Measurements from ENCODE around the gene RBM22.
"Not testable (repeated sequence)": the region's sequence is repeated elsewhere in the genome, so short reads cannot be mapped to it uniquely, and the experiment has no call there.

Gene RBM22

DNA sequence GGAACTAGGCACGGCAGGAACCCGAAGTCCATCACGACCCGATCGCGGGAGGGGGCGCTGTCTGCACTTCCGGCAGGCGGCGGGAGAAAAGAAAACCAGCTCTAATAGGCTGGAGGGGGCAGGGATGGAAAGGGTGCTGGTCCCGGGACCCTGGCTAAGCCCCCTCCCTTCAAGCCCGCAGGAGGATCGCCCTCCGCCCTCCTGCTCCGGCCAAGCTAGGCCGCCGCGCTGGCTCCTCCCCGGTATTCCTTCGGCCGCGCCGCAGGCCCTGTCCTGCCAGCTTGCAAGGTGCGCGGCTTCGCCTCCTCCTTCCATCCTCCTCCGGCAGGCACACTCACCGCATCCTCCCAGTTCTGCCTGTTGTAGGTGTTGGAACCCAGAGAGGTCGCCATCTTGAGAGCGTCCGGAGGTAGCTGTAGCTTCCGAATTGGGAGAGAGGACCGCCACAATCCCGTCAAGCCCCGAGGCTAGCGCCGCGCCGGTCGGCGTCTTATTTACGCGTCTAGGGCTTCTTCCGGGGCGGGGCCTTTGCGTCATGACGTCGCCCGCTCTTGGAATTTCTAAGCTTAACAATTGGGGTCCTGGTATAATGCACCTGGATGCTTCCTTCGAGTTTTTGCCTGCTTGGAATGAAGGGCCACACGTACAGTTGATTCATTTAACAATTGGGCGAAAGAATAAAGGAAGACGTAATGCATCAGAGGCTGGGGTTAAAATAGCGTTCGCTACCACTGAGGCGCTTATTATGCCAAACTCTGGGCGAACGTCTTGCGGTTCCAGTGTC is at the start of gene RBM22:
TSS of gene RBM22 (minus strand) at position 469 of the 784 bp plus-strand sequence. CDS start at position 392, 77 bp downstream.
- TF ChIP-seq, protein P1, sequence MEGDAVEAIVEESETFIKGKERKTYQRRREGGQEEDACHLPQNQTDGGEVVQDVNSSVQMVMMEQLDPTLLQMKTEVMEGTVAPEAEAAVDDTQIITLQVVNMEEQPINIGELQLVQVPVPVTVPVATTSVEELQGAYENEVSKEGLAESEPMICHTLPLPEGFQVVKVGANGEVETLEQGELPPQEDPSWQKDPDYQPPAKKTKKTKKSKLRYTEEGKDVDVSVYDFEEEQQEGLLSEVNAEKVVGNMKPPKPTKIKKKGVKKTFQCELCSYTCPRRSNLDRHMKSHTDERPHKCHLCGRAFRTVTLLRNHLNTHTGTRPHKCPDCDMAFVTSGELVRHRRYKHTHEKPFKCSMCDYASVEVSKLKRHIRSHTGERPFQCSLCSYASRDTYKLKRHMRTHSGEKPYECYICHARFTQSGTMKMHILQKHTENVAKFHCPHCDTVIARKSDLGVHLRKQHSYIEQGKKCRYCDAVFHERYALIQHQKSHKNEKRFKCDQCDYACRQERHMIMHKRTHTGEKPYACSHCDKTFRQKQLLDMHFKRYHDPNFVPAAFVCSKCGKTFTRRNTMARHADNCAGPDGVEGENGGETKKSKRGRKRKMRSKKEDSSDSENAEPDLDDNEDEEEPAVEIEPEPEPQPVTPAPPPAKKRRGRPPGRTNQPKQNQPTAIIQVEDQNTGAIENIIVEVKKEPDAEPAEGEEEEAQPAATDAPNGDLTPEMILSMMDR (conservative IDR thresholded peaks at IDR 0.05; ENCODE audit: low read length), result peak; percentile 55
- H3K4me3 ChIP-seq (ENCODE audit: low read length), result peak within 1 kb of the TSS; percentile 100
- peak; percentile 83 for DNase-seq (ENCODE audit: low read depth)

DNA sequence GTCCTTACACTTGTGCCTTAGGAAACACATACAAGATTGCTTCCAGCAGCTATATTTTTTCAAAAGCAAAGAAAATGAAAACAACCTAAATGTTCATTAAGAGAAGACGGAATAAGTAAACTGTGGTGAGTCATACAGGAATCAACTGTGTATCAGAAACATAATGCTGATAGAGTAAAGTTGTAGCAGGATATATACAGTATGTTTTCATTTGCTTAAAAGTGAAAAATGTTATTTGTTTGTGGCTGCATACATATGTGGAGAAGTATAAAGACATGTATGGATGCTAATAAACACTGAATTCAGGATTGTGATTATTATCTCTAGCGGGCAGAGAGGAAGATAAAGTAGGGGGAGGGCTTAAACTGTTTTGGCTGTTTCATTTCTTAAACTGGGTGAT is 49.6 kb upstream of the RBM22 start:
- no peak overlapping the region for H3K4me3 ChIP-seq (ENCODE audit: low read length)
- TF ChIP-seq, protein P1 (conservative IDR thresholded peaks at IDR 0.05; ENCODE audit: low read length), result no peak
- DNase-seq (ENCODE audit: low read depth), result no peak

DNA sequence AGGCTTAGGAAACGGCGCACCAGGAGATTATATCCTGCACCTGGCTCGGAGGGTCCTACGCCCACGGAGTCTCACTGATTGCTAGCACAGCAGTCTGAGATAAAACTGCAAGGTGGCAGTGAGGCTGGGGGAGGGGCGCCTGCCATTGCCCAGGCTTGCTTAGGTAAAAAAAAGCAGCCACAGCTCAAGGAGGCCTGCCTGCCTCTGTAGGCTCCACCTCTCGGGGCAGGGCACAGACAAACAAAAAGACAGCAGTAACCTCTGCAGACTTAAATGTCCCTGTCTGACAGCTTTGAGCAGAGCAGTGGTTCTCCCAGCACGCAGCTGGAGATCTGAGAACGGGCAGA is 42.3 kb upstream of the RBM22 start:
- not testable (repeated sequence) for H3K4me3 ChIP-seq (ENCODE audit: low read length); DNase-seq (ENCODE audit: low read depth)

DNA sequence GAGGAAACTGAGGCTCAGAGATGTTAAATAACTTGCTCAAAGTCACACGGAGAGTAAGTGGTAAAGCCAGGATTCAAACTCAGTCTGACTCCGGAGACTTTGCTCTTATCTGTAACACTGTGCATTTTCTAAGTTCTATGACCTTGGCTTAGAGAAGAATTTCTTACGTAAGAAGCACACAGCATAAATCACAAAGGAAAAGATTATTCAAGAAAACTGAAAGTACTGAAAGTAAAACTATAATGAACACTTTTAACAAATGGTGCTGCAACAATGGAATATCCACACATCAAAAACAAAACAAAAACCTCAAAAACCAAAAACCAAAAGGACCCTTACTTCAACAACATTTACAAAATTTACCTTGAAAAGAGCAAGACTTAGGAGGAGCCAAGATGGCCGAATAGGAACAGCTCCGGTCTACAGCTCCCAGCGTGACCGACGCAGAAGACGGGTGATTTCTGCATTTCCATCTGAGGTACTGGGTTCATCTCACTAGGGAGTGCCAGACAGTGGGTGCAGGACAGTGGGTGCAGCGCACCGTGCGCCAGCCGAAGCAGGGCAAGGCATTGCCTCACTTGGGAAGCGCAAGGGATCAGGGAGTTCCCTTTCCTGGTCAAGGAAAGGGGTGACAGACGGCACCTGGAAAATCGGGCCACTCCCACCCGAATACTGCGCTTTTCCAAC is 41.7 kb upstream of the RBM22 start:
- H3K4me3 ChIP-seq (ENCODE audit: low read length); DNase-seq (ENCODE audit: low read depth): not testable (repeated sequence)

DNA sequence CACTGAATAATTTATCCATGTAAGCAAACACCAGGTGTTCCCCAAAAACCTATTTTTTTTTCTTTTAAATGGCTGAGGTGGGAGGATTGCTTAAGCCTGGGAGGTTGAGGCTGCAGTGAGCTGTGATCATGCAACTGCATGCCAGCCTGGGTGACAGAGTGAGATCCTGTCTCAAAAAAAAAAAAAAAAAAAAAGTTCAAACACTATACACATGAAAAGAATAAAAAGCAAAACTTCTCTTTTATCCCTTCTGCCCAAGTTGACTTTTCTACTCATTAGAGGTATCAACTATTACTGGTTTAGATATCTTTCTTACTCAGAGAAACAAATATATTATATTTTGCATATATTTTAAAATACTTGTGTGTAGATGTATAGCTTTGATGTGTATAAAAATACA is 40.1 kb upstream of the RBM22 start:
- TF ChIP-seq, protein P1 (conservative IDR thresholded peaks at IDR 0.05; ENCODE audit: low read length), result no peak
- DNase-seq (ENCODE audit: low read depth), result no peak
- H3K4me3 ChIP-seq (ENCODE audit: low read length), result no peak overlapping the region

DNA sequence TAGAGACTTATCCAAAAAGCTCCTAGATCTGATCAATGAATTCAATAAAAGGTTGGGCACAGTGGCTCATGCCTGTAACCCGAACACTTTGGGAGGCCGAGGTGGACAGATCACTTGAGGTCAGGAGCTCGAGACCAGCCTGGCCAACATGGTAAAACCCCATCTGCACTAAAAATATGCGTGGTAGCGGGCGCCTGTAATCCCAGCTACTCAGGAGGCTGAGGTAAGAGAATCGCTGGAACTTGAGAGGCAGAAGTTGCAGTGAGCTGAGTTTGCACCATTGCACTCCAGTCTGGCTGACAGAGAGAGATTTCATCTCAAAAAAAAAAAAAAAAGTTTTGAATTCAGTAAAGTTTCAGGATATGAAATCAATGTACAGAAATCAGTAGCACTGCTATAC is 38.0 kb upstream of the RBM22 start:
- H3K4me3 ChIP-seq (ENCODE audit: low read length), result no peak overlapping the region
- TF ChIP-seq, protein P1 (conservative IDR thresholded peaks at IDR 0.05; ENCODE audit: low read length), result no peak
- no peak for DNase-seq (ENCODE audit: low read depth)

DNA sequence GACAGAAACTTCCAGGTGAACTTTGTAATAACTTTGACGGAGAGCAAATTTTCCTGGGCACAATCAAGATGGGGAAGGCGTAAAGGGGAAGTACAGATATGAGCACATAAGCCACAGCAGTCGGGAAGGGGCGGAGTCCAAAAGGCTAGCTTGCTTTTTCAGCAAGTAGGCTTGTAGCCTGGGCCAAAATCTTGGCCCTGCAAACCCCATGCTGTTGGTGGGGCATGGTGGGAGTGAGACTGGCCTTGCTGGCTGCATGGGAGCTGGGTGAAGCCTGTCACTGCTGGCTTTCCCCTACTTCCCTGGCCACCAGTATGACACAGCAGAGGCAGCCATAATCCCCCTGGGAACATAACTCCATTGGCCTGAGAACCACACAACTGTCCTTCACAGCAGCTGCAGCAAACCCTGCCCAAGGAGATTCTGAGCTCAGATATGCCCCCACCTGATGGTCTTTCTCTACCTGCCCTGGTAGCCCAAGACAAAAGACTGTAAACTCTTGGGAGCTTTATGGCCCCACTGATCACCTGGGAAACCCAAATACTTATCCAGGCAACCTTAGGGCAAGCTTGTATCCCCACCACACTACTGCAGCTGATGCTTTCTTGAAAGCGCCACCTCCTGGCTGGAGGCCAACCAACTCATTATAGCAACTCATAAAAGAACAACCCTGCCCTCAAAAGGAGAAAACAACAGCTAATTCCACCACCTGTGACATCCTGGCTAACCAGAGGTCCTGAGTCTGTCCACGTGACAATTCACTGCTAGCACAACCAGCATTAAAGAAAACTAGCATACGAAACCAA is 33.9 kb upstream of the RBM22 start:
- DNase-seq (ENCODE audit: low read depth), result no peak
- TF ChIP-seq, protein P1 (conservative IDR thresholded peaks at IDR 0.05; ENCODE audit: low read length), result no peak

More for the DNA sequence above, 33.9 kb upstream of the RBM22 start:
- no peak overlapping the region for H3K4me3 ChIP-seq (ENCODE audit: low read length)
